SK-N-SH (cell line): ENCODE measurements around the gene RREB1. TPM values are rescaled to one million over a fixed set of nuclear protein-coding genes. Genes with fewer than 3 reads are reported as not detected.

Experiments
- CTCF ChIA-PET: fragments of 300-600, 350-600 bp; formaldehyde crosslinking; extraction: SDS; loops from one replicate; lab custom pipeline; 2021; lab: Yijun Ruan, JAX
- POLR2A ChIA-PET: fragments of 350-600 bp; sonication (Branson Sonifier 250); formaldehyde crosslinking; extraction: SDS; loops from one replicate; lab custom pipeline; 2020; ENCODE audit warnings: antibody characterized with exemption, inconsistent platforms; lab: Yijun Ruan, JAX
- DNase-seq: peaks from one replicate; pipeline ENCODE4 v3.0.0; 2012
- H2AFZ ChIP-seq: fragments of 200-600 bp; sonication (generic); 2 replicates; pipeline ENCODE4 v1.8.1; 2016; ENCODE audit warnings: antibody characterized with exemption, mild to moderate bottlenecking, low read depth
- H3F3A ChIP-seq: fragments of 200-600 bp; sonication (generic); replicated peaks from 2 replicates; pipeline ENCODE3; 2016; ENCODE audit warnings: antibody characterized with exemption, mild to moderate bottlenecking; ENCODE audit not compliant: insufficient read depth
- H3K27ac ChIP-seq, 2 experiments: fragments of 200-500 bp in 1 of 2; fragments of 200-600 bp in 1 of 2; sonication (Bioruptor generic) in 1 of 2; sonication (generic), shearing (Covaris generic) in 1 of 2; 2 replicates each; pipeline versions ENCODE4 v1.5.1 to v1.6.1; 2014 to 2016; ENCODE audit warnings: low read depth in 2 of 2, inconsistent platforms in 1 of 2, low read length in 1 of 2, mild to moderate bottlenecking in 1 of 2, mixed read lengths in 1 of 2
- H3K27me3 ChIP-seq: fragments of 200-600 bp; sonication (generic), shearing (Covaris generic); 2 replicates; pipeline ENCODE4 v1.6.1; 2016; ENCODE audit warnings: mixed run types; ENCODE audit not compliant: insufficient read depth
- H3K36me3 ChIP-seq, 2 experiments: fragments of 200-500 bp in 1 of 2; fragments of 200-600 bp in 1 of 2; sonication (Bioruptor generic) in 1 of 2; sonication (generic) in 1 of 2; replicated peaks in 1 of 2; 2 replicates each; pipeline versions ENCODE3 to v1.5.1; 2014 to 2016; ENCODE audit warnings: low read length in 1 of 2, mild to moderate bottlenecking in 1 of 2; ENCODE audit not compliant: insufficient read depth in 2 of 2, control insufficient read depth in 1 of 2
- H3K4me1 ChIP-seq, 2 experiments: fragments of 200-500 bp in 1 of 2; fragments of 200-600 bp in 1 of 2; sonication (Bioruptor generic) in 1 of 2; sonication (generic), shearing (Covaris generic) in 1 of 2; 2 replicates each; pipeline versions ENCODE4 v1.5.1 to v1.6.1; 2014 to 2016; ENCODE audit warnings: low read depth in 1 of 2, low read length in 1 of 2, mixed run types in 1 of 2; ENCODE audit not compliant: insufficient read depth in 2 of 2, control insufficient read depth in 1 of 2
- H3K4me2 ChIP-seq: fragments of 200-600 bp; sonication (generic), shearing (Covaris generic); 2 replicates; pipeline ENCODE4 v1.6.1; 2017; ENCODE audit warnings: mixed run types
- H3K4me3 ChIP-seq, 2 experiments: fragments of 200-500 bp in 1 of 2; fragments of 200-600 bp in 1 of 2; sonication (Bioruptor generic) in 1 of 2; sonication (generic), shearing (Covaris generic) in 1 of 2; 2 replicates each; pipeline versions ENCODE4 v1.5.1 to v1.8.1; 2014 to 2016; ENCODE audit warnings: low read depth in 2 of 2, inconsistent platforms in 1 of 2, low read length in 1 of 2, mild to moderate bottlenecking in 1 of 2, mixed read lengths in 1 of 2, moderate library complexity in 1 of 2
- H3K79me2 ChIP-seq: fragments of 200-600 bp; sonication (generic); 2 replicates; pipeline ENCODE4 v1.8.1; 2017; ENCODE audit warnings: mild to moderate bottlenecking; ENCODE audit not compliant: insufficient read depth
- H3K9ac ChIP-seq: fragments of 200-600 bp; sonication (generic); 2 replicates; pipeline ENCODE4 v1.6.1; 2017; ENCODE audit warnings: mixed run types
- H3K9me2 ChIP-seq: fragments of 200-600 bp; sonication (generic); 2 replicates; pipeline ENCODE4 v1.6.1; 2017; ENCODE audit warnings: mixed run types
- H3K9me3 ChIP-seq: fragments of 200-600 bp; sonication (generic); 2 replicates; pipeline ENCODE4 v1.6.1; 2017; ENCODE audit warnings: mixed run types, mild to moderate bottlenecking, moderate library complexity
- H4K20me1 ChIP-seq: fragments of 200-600 bp; sonication (generic); 2 replicates; pipeline ENCODE4 v1.6.1; 2017; ENCODE audit warnings: mild to moderate bottlenecking, mixed run types; ENCODE audit not compliant: insufficient read depth
- CHD2 ChIP-seq: fragments of 150-350 bp; IDR thresholded peaks from 2 replicates; pipeline ENCODE4 v1.6.1; 2018; ENCODE audit warnings: low read length; ENCODE audit not compliant: partially characterized antibody
- EP300 ChIP-seq, 2 experiments: IDR thresholded peaks; 2 replicates each; pipeline versions ENCODE4 v1.4.0 to v1.6.1; 2012; ENCODE audit warnings: borderline replicate concordance in 1 of 2, low read depth in 1 of 2, low read length in 1 of 2
- EZH2phosphoT487 ChIP-seq: fragments of 200-600 bp; sonication (generic); IDR thresholded peaks from 2 replicates; pipeline ENCODE4 v1.6.1; 2017; ENCODE audit warnings: low read depth, mixed run types, mild to moderate bottlenecking, antibody characterized with exemption, moderate library complexity, borderline replicate concordance
- FOXM1 ChIP-seq: IDR thresholded peaks from 2 replicates; pipeline ENCODE4 v1.4.0; 2012; ENCODE audit warnings: low read depth, mild to moderate bottlenecking
- GABPA ChIP-seq: IDR thresholded peaks from 2 replicates; pipeline ENCODE4 v1.4.0; 2012; ENCODE audit warnings: low read depth, mild to moderate bottlenecking
- MAX ChIP-seq: IDR thresholded peaks from 2 replicates; pipeline ENCODE4 v1.4.0; 2012; ENCODE audit warnings: low read depth
- MXI1 ChIP-seq: IDR thresholded peaks from 2 replicates; pipeline ENCODE4 v1.6.1; 2012; ENCODE audit warnings: mild to moderate bottlenecking, low read depth, low read length, improper control_type of control experiment
- NFIC ChIP-seq: IDR thresholded peaks from 2 replicates; pipeline ENCODE4 v1.4.0; 2012; ENCODE audit warnings: borderline replicate concordance
- NRF1 ChIP-seq: IDR thresholded peaks from 2 replicates; pipeline ENCODE4 v1.6.1; 2012; ENCODE audit warnings: low read depth, mild to moderate bottlenecking, low read length
- RCOR1 ChIP-seq: fragments of 150-350 bp; IDR thresholded peaks from 2 replicates; pipeline ENCODE4 v1.6.1; 2017; ENCODE audit warnings: antibody characterized with exemption, low read length
- RFX5 ChIP-seq: IDR thresholded peaks from 2 replicates; pipeline ENCODE4 v1.6.1; 2012; ENCODE audit warnings: mild to moderate bottlenecking, improper control_type of control experiment, low read length
- RXRA ChIP-seq: IDR thresholded peaks from 2 replicates; pipeline ENCODE4 v1.4.0; 2012; ENCODE audit warnings: low read depth, mild to moderate bottlenecking, borderline replicate concordance
- SIN3A ChIP-seq: IDR thresholded peaks from 2 replicates; pipeline ENCODE4 v1.6.1; 2012; ENCODE audit warnings: low read depth, mild to moderate bottlenecking, low read length, moderate library complexity, borderline replicate concordance
- SMC3 ChIP-seq: IDR thresholded peaks from 2 replicates; pipeline ENCODE4 v1.6.1; 2012; ENCODE audit warnings: low read depth, low read length, improper control_type of control experiment
- TAF1 ChIP-seq: IDR thresholded peaks from 2 replicates; pipeline ENCODE4 v1.6.1; 2012; ENCODE audit warnings: low read depth, mild to moderate bottlenecking, low read length, moderate library complexity, borderline replicate concordance
- USF1 ChIP-seq: IDR thresholded peaks from 2 replicates; pipeline ENCODE4 v1.4.0; 2012; ENCODE audit warnings: low read depth, borderline replicate concordance
- USF2 ChIP-seq: fragments of 150-350 bp; IDR thresholded peaks from 2 replicates; pipeline ENCODE4 v1.6.1; 2017; ENCODE audit warnings: antibody characterized with exemption, low read length, low read depth, borderline replicate concordance
- ZBTB33 ChIP-seq: IDR thresholded peaks from 2 replicates; pipeline ENCODE4 v1.4.0; 2012; ENCODE audit warnings: low read depth, borderline replicate concordance
- WGBS: methylation state at CpG from one replicate; pipeline ENCODE4 v1.1.6; 2017; ENCODE audit warnings: low lambda C conversion rate; 5-methylcytosine and 5-hydroxymethylcytosine counted together
- polyA plus RNA-seq, 3 experiments: library from polyadenylated mRNA; depleted of rRNA; stranded (reverse); fragments of >200 nt; gene quantifications; 2 replicates each; pipeline ENCODE4 v1.2.3, GENCODE V29; 2012

RREB1 gene
- 1.5 and 2.0 TPM in 2 replicates for polyA plus RNA-seq (2012; rRNA removed)
- 1.2 and 1.6 TPM in 2 replicates for polyA plus RNA-seq (2012; cell fraction: cytosol; rRNA removed)
- 7.5 and 8.0 TPM in 2 replicates for polyA plus RNA-seq (2012; cell fraction: nucleus; rRNA removed)

GRCh38 chr6:7107578-7108195 lies at the start of gene RREB1:
TSS of gene RREB1 (plus strand) at chr6:7107961. CDS start at chr6:7181912, 73,951 bp downstream.
- Histone ChIP-seq H4K20me1 (peaks cover 31% of the 10 kb centered on the region), H3K4me1 (peaks cover 2 to 18% of the 10 kb centered on the region in 2 experiments; a peak in 2 of 4 replicates), H3K79me2 (peaks cover 38% of the 10 kb centered on the region), H3K9me2 (no peaks in the 10 kb centered on the region), H3K36me3 (no peaks in the 10 kb centered on the region), H3K4me2 (peak within 1 kb of the TSS; percentile 83), H3K9me3 (no peaks in the 10 kb centered on the region), H3K27me3 (no peaks in the 10 kb centered on the region), H3F3A (peaks cover 5% of the 10 kb centered on the region), H3K9ac (peak within 1 kb of the TSS; percentile 95), H2AFZ (peak within 1 kb of the TSS; percentile 99), H3K27ac (peak within 1 kb of the TSS; percentile 61 to 64), H3K4me3 (peak within 1 kb of the TSS; percentile 89 to 100)
- ChIA-PET CTCF (no interaction called here), POLR2A (no interaction called here)
- DNase-seq = peak; percentile 75
- TF ChIP-seq FOXM1 (no peak), USF2 (0 out of 2 replicates have a peak, but pooled peaks have one; percentile 9), MAX (peak; percentile 36; the same call in 1 of the 2 replicates), USF1 (peak; percentile 83), TAF1 (peak; percentile 51; the same call in 1 of the 2 replicates), EP300 (IDR thresholded peaks at IDR 0.05; ENCODE audit: borderline replicate concordance in 1 of 2, low read depth in 1 of 2, low read length in 1 of 2) (peak in 1 of 2 experiments; percentile 26; a peak in 1 of 4 replicates), ZBTB33 (no peak)
- 1% methylated on average over 47 of the region's 59 CpGs for WGBS

- no peak for DNase-seq
- no peak for TF ChIP-seq RXRA
- TF ChIP-seq RCOR1 = no peak
- no peak for TF ChIP-seq SIN3A
- no peak for TF ChIP-seq USF2
- no peak for TF ChIP-seq SMC3
- no peak for TF ChIP-seq MAX
- no peak for TF ChIP-seq NRF1
- no peak for TF ChIP-seq MXI1
- TF ChIP-seq EZH2phosphoT487 = no peak
- no peak for TF ChIP-seq GABPA
- peak; percentile 45; the same call in 1 of the 2 replicates for TF ChIP-seq NFIC
- no peak for TF ChIP-seq RFX5
- TF ChIP-seq CHD2 = no peak
These were observed 49.4 kb upstream of the RREB1 start for GRCh38 chr6:7058250-7058923.

More at GRCh38 chr6:7058250-7058923, 49.4 kb upstream of the RREB1 start:
- Histone ChIP-seq H3K36me3 (no peaks in the 10 kb centered on the region), H3F3A (no peaks in the 10 kb centered on the region), H3K27me3 (no peaks in the 10 kb centered on the region), H3K27ac (no peak overlapping the region; a peak in 1 of 4 replicates), H2AFZ (no peak overlapping the region), H3K4me3 (no peak overlapping the region), H3K4me2 (no peak overlapping the region), H3K9me3 (no peaks in the 10 kb centered on the region), H3K79me2 (no peaks in the 10 kb centered on the region), H4K20me1 (no peaks in the 10 kb centered on the region), H3K9me2 (no peaks in the 10 kb centered on the region), H3K9ac (no peak overlapping the region), H3K4me1 (no peaks in the 10 kb centered on the region)
- 36% methylated on average over 4 of the region's 4 CpGs for WGBS
- ChIA-PET POLR2A (no interaction called here), CTCF (interaction anchor here (0.9 kb wide), 1 partner anchor 10 kb away, joined by 3 read pairs; no protein-coding TSS in a partner anchor)
